ENCODE results near the gene ETNK2. TPM values are rescaled to one million over a fixed set of nuclear protein-coding genes. Genes with fewer than 3 reads are reported as not detected.

Gene ETNK2
- total and polyA plus RNA-seq, 2 of the 13 experiments (the other 11 are each of a cell fraction or from before 2014, with no cell fraction given): 15.5 to 42.8 TPM

DNA sequence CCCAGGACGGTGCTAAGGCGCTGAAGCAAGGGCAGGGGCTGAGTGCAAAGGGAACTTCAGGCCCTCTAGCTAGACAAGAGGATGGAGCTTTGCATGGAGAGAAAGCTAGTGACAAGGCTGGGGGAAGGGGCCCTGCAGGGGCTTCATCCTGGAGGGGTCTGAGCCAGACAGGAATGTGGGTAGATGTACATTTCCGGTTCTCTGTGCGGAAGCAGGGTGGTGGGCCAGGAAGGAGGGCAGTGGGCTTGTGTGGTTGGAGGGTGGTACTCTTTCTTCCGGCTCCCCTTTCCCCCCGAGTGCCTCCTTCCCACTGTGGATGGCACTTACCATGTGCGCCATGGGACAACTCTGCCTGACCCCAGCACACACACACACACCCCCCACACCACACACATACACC, 42.9 kb upstream of the ETNK2 start:
- Histone ChIP-seq H2AFZ (ENCODE audit: low read length) (no peak overlapping the region), H3K9me3 (ENCODE audit: low read length) (no peaks in the 10 kb centered on the region), H3K27ac (ENCODE audit: extremely low read length, insufficient read depth, low read length) (no peak overlapping the region), H3K4me2 (ENCODE audit: low read depth, low read length) (no peak overlapping the region), H3K4me3 (replicated peaks in 1 of 3; ENCODE audit: insufficient read depth in 1 of 3, low read depth in 2 of 3, low read length in 3 of 3) (no peak overlapping the region), H3K79me2 (ENCODE audit: insufficient read depth, low read length) (no peaks in the 10 kb centered on the region), H3K4me1 (ENCODE audit: insufficient read depth, low read length) (peaks cover 18% of the 10 kb centered on the region), H3K36me3 (replicated peaks in 1 of 2; ENCODE audit: control insufficient read depth in 1 of 2, insufficient read depth in 2 of 2, low read length in 2 of 2) (no peaks in the 10 kb centered on the region), H3K27me3 (ENCODE audit: control insufficient read depth in 1 of 2, insufficient read depth in 2 of 2, low read length in 2 of 2) (peaks cover 2 to 25% of the 10 kb centered on the region in 2 experiments; a peak in 3 of 5 replicates), H4K20me1 (ENCODE audit: insufficient read depth, low read length) (no peaks in the 10 kb centered on the region), H3K9ac (ENCODE audit: insufficient read depth, low read depth, low read length) (no peak overlapping the region)
- ChIA-PET CTCF (ENCODE audit: low intra/inter-chr PET ratio, low total read pairs) (no interaction called here), POLR2A (no interaction called here)
- no peak for DNase-seq (ENCODE audit: low spot score)
- no peak for TF ChIP-seq ZNF629 (CRISPR knock-in tag; conservative IDR thresholded peaks at IDR 0.05)
- no peak for TF ChIP-seq ZNF7 (CRISPR knock-in tag; IDR thresholded peaks at IDR 0.05)
- no peak for TF ChIP-seq KAT8 (CRISPR knock-in tag; IDR thresholded peaks at IDR 0.05)
- TF ChIP-seq, protein P1, sequence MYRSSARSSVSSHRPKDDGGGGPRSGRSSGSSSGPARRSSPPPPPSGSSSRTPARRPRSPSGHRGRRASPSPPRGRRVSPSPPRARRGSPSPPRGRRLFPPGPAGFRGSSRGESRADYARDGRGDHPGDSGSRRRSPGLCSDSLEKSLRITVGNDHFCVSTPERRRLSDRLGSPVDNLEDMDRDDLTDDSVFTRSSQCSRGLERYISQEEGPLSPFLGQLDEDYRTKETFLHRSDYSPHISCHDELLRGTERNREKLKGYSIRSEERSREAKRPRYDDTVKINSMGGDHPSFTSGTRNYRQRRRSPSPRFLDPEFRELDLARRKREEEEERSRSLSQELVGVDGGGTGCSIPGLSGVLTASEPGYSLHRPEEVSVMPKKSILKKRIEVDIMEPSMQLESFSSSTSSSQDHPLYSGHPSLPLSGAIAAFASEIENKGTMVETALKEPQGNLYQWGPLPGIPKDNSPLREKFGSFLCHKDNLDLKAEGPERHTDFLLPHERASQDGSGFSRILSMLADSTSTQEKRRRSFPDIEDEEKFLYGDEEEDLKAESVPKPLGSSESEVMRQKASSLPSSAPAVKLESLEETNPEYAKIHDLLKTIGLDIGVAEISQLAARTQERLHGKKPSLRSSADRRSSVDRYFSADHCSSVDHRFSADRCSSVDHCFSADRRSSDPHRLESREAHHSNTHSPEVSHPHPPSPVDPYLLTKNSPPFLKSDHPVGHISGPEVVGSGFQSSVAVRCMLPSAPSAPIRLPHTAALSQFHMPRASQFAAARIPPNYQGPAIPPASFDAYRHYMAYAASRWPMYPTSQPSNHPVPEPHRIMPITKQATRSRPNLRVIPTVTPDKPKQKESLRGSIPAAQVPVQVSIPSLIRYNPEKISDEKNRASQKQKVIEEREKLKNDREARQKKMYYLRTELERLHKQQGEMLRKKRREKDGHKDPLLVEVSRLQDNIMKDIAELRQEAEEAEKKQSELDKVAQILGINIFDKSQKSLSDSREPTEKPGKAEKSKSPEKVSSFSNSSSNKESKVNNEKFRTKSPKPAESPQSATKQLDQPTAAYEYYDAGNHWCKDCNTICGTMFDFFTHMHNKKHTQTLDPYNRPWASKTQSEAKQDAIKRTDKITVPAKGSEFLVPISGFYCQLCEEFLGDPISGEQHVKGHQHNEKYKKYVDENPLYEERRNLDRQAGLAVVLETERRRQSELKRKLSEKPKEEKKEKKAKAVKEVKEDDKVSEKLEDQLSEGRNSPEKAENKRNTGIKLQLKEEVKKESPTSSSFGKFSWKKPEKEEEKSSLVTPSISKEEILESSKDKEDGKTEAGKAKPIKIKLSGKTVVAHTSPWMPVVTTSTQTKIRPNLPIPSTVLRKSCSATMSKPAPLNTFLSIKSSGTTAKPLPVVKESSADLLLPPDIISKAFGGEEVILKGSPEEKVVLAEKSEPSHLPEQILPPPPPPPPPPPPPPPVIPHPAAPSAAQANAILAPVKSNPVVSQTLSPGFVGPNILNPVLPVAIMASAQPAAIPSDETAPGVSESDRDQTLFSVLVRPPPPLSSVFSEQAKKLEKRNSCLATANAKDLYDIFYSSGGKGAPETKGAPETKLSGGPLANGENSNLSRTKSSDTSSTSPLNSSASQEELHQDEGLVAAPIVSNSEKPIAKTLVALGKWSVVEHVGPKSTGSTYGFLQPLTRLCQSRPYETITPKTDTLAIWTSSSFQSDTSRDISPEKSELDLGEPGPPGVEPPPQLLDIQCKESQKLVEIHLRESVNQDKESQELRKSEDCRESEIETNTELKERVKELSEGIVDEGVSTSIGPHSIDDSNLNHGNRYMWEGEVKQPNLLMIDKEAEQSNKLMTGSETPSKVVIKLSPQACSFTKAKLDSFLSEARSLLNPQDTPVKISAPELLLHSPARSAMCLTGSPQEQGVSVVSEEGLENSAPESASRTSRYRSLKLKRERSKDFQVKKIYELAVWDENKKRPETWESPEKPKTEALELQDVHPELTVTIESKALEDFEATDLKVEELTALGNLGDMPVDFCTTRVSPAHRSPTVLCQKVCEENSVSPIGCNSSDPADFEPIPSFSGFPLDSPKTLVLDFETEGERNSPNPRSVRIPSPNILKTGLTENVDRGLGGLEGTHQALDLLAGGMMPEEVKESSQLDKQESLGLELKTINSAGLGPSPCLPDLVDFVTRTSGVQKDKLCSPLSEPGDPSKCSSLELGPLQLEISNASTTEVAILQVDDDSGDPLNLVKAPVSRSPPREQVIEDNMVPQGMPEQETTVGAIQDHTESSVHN (CRISPR knock-in tag; IDR thresholded peaks at IDR 0.05): no peak
- no peak for TF ChIP-seq MEF2D (CRISPR knock-in tag; IDR thresholded peaks at IDR 0.05)
- no peak for TF ChIP-seq SP1 (IDR thresholded peaks at IDR 0.05)
- TF ChIP-seq SP1 (CRISPR knock-in tag; IDR thresholded peaks at IDR 0.05): no peak
- TF ChIP-seq, protein P2, sequence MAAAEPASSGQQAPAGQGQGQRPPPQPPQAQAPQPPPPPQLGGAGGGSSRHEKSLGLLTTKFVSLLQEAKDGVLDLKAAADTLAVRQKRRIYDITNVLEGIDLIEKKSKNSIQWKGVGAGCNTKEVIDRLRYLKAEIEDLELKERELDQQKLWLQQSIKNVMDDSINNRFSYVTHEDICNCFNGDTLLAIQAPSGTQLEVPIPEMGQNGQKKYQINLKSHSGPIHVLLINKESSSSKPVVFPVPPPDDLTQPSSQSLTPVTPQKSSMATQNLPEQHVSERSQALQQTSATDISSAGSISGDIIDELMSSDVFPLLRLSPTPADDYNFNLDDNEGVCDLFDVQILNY (CRISPR knock-in tag; conservative IDR thresholded peaks at IDR 0.05): no peak
- no peak for TF ChIP-seq ZNF24 (IDR thresholded peaks at IDR 0.05)
- TF ChIP-seq REXO4 (CRISPR knock-in tag; IDR thresholded peaks at IDR 0.05; ENCODE audit: borderline replicate concordance): no peak
- WGBS (ENCODE audit: low lambda C conversion rate): 77% methylated on average over 7 of the region's 7 CpGs
- no peak for ATAC-seq
- intact Hi-C loops (cut with micrococcal nuclease; ENCODE audit: unreplicated experiment): no loop called here
- no TSS peak for BruUV-seq (replicated peaks)
- in situ Hi-C loops (cut with HindIII; ENCODE audit: extremely low pct_ligation_motif_present, low pct_unique_long_range_greater_than_20kb): no loop called here
- no peak for FAIRE-seq
